Measurements from ENCODE around the gene METTL8. TPM values are rescaled to one million over a fixed set of nuclear protein-coding genes. Genes with fewer than 3 reads are reported as not detected.

The METTL8 gene
- polyA plus RNA-seq, 1 of the 3 experiments (the other 2 are of a cell fraction) = 5.1 TPM

DNA sequence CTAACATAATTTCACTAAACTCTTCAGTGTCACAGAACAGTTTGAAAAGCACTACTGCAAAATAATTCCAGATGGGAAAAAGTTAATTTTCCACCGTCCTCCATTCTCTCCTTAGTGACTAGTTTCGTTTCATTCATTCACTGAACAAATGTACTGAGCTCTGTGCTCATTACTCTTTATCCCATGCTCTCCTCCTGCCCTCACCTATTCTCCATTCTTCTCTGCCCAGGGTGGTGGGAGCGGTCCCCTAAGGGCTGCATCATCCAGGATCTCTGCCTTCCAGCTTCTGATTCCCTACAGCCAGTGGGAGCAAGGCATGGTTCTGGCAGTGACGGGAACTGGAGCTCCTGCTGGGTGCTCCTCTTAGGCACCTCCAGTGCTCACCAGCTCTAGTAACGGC, 139.2 kb downstream of the METTL8 start:
- H3K4me1 ChIP-seq (ENCODE audit: control insufficient read depth in 1 of 2, insufficient read depth in 2 of 2, low read depth in 1 of 2, low read length in 1 of 2) = no peaks in the 10 kb centered on the region
- no peak overlapping the region for H3K4me3 ChIP-seq (ENCODE audit: low read depth in 2 of 2, low read length in 1 of 2)
- H3K79me2 ChIP-seq (ENCODE audit: insufficient read depth) = no peaks in the 10 kb centered on the region
- H3K27ac ChIP-seq (ENCODE audit: low read depth in 2 of 2, low read length in 1 of 2) = no peak overlapping the region
- no peaks in the 10 kb centered on the region for H3F3A ChIP-seq (replicated peaks; ENCODE audit: insufficient read depth)
- no peaks in the 10 kb centered on the region for H4K20me1 ChIP-seq (ENCODE audit: insufficient read depth)
- H3K9me2 ChIP-seq = no peaks in the 10 kb centered on the region
- TF ChIP-seq, protein P1, sequence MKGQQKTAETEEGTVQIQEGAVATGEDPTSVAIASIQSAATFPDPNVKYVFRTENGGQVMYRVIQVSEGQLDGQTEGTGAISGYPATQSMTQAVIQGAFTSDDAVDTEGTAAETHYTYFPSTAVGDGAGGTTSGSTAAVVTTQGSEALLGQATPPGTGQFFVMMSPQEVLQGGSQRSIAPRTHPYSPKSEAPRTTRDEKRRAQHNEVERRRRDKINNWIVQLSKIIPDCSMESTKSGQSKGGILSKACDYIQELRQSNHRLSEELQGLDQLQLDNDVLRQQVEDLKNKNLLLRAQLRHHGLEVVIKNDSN (IDR thresholded peaks at IDR 0.05; ENCODE audit: borderline replicate concordance, low read depth) = no peak
- no peak for TF ChIP-seq RFX5 (IDR thresholded peaks at IDR 0.05; ENCODE audit: low read length)
- no peak for TF ChIP-seq NRF1 (IDR thresholded peaks at IDR 0.05; ENCODE audit: low read depth, low read length)
- no peak for TF ChIP-seq GATA2 (CRISPR knock-in tag; IDR thresholded peaks at IDR 0.05)
- TF ChIP-seq, protein P2, sequence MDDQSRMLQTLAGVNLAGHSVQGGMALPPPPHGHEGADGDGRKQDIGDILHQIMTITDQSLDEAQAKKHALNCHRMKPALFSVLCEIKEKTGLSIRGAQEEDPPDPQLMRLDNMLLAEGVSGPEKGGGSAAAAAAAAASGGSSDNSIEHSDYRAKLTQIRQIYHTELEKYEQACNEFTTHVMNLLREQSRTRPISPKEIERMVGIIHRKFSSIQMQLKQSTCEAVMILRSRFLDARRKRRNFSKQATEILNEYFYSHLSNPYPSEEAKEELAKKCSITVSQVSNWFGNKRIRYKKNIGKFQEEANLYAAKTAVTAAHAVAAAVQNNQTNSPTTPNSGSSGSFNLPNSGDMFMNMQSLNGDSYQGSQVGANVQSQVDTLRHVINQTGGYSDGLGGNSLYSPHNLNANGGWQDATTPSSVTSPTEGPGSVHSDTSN (IDR thresholded peaks at IDR 0.05) = no peak
- TF ChIP-seq MXI1 (IDR thresholded peaks at IDR 0.05; ENCODE audit: low read depth, low read length) = no peak
- TF ChIP-seq FOSL2 (IDR thresholded peaks at IDR 0.05; ENCODE audit: borderline replicate concordance, low read depth) = no peak
- TF ChIP-seq TCF12 (IDR thresholded peaks at IDR 0.05) = no peak
- TF ChIP-seq SIN3A (IDR thresholded peaks at IDR 0.05; ENCODE audit: borderline replicate concordance, low read depth, low read length) = no peak
- TF ChIP-seq, protein P3, sequence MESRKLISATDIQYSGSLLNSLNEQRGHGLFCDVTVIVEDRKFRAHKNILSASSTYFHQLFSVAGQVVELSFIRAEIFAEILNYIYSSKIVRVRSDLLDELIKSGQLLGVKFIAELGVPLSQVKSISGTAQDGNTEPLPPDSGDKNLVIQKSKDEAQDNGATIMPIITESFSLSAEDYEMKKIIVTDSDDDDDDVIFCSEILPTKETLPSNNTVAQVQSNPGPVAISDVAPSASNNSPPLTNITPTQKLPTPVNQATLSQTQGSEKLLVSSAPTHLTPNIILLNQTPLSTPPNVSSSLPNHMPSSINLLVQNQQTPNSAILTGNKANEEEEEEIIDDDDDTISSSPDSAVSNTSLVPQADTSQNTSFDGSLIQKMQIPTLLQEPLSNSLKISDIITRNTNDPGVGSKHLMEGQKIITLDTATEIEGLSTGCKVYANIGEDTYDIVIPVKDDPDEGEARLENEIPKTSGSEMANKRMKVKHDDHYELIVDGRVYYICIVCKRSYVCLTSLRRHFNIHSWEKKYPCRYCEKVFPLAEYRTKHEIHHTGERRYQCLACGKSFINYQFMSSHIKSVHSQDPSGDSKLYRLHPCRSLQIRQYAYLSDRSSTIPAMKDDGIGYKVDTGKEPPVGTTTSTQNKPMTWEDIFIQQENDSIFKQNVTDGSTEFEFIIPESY (IDR thresholded peaks at IDR 0.05; ENCODE audit: borderline replicate concordance, low read depth) = no peak
- no peak for TF ChIP-seq CHD2 (IDR thresholded peaks at IDR 0.05; ENCODE audit: low read length, partially characterized antibody)
- no peak for TF ChIP-seq NFIC (IDR thresholded peaks at IDR 0.05; ENCODE audit: borderline replicate concordance)
- no peak for TF ChIP-seq TAF1 (IDR thresholded peaks at IDR 0.05; ENCODE audit: borderline replicate concordance, low read depth, low read length)
- TF ChIP-seq TEAD4 (IDR thresholded peaks at IDR 0.05; ENCODE audit: borderline replicate concordance, insufficient read depth) = no peak
- TF ChIP-seq, protein P4, sequence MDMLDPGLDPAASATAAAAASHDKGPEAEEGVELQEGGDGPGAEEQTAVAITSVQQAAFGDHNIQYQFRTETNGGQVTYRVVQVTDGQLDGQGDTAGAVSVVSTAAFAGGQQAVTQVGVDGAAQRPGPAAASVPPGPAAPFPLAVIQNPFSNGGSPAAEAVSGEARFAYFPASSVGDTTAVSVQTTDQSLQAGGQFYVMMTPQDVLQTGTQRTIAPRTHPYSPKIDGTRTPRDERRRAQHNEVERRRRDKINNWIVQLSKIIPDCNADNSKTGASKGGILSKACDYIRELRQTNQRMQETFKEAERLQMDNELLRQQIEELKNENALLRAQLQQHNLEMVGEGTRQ (IDR thresholded peaks at IDR 0.05; ENCODE audit: borderline replicate concordance, low read depth, low read length) = no peak
- TF ChIP-seq, protein P5, sequence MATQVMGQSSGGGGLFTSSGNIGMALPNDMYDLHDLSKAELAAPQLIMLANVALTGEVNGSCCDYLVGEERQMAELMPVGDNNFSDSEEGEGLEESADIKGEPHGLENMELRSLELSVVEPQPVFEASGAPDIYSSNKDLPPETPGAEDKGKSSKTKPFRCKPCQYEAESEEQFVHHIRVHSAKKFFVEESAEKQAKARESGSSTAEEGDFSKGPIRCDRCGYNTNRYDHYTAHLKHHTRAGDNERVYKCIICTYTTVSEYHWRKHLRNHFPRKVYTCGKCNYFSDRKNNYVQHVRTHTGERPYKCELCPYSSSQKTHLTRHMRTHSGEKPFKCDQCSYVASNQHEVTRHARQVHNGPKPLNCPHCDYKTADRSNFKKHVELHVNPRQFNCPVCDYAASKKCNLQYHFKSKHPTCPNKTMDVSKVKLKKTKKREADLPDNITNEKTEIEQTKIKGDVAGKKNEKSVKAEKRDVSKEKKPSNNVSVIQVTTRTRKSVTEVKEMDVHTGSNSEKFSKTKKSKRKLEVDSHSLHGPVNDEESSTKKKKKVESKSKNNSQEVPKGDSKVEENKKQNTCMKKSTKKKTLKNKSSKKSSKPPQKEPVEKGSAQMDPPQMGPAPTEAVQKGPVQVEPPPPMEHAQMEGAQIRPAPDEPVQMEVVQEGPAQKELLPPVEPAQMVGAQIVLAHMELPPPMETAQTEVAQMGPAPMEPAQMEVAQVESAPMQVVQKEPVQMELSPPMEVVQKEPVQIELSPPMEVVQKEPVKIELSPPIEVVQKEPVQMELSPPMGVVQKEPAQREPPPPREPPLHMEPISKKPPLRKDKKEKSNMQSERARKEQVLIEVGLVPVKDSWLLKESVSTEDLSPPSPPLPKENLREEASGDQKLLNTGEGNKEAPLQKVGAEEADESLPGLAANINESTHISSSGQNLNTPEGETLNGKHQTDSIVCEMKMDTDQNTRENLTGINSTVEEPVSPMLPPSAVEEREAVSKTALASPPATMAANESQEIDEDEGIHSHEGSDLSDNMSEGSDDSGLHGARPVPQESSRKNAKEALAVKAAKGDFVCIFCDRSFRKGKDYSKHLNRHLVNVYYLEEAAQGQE (IDR thresholded peaks at IDR 0.05; ENCODE audit: low read depth, low read length) = no peak
- TF ChIP-seq YY1 (IDR thresholded peaks at IDR 0.05; ENCODE audit: low read depth) = no peak
- TF ChIP-seq FOXM1 (IDR thresholded peaks at IDR 0.05; ENCODE audit: low read depth) = no peak
- TF ChIP-seq, protein P6, sequence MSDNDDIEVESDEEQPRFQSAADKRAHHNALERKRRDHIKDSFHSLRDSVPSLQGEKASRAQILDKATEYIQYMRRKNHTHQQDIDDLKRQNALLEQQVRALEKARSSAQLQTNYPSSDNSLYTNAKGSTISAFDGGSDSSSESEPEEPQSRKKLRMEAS (IDR thresholded peaks at IDR 0.05; ENCODE audit: low read depth) = no peak
- no peak for TF ChIP-seq GABPA (IDR thresholded peaks at IDR 0.05; ENCODE audit: low read depth)
- H3K36me3 ChIP-seq (replicated peaks in 1 of 2; ENCODE audit: control insufficient read depth in 1 of 2, insufficient read depth in 2 of 2, low read length in 1 of 2) = no peaks in the 10 kb centered on the region
- no peak overlapping the region for H3K4me2 ChIP-seq
- 93% methylated on average over 5 of the region's 5 CpGs for WGBS (ENCODE audit: low lambda C conversion rate)
- no peak overlapping the region for H2AFZ ChIP-seq (ENCODE audit: low read depth)
- ChIA-PET CTCF (no interaction called here), POLR2A (no interaction called here)
- H3K9ac ChIP-seq = no peak overlapping the region
- H3K27me3 ChIP-seq (ENCODE audit: insufficient read depth) = no peaks in the 10 kb centered on the region
- no peak for DNase-seq
- H3K9me3 ChIP-seq = no peaks in the 10 kb centered on the region
